Measurements from ENCODE around the gene MUC15.

- TF ChIP-seq MAX (IDR thresholded peaks at IDR 0.05; ENCODE audit: insufficient read depth, insufficient read length) (no peak), CTCF (IDR thresholded peaks at IDR 0.05; ENCODE audit: extremely low read depth in 1 of 2, insufficient read depth in 1 of 2, low read depth in 1 of 2, low read length in 2 of 2) (no peak), EZH2 (IDR thresholded peaks at IDR 0.05; ENCODE audit: borderline replicate concordance, low read depth, low read length, severe bottlenecking) (no peak), JUN (IDR thresholded peaks at IDR 0.05; ENCODE audit: borderline replicate concordance, insufficient read depth, insufficient read length, low read depth) (no peak), POLR2A (IDR thresholded peaks at IDR 0.05; ENCODE audit: low read depth, low read length) (no peak), MYC (IDR thresholded peaks at IDR 0.05; ENCODE audit: low read depth, low read length) (no peak)
Measured at GRCh38 chr11:26580929-26581328, 8.9 kb upstream of the MUC15 start.

Measured in endothelial cell of umbilical vein (primary cell).